ENCODE measurements around the gene GDF10.
A peak's percentile ranks its signal among the peaks of the same experiment; 100 is the strongest.

Gene GDF10

DNA sequence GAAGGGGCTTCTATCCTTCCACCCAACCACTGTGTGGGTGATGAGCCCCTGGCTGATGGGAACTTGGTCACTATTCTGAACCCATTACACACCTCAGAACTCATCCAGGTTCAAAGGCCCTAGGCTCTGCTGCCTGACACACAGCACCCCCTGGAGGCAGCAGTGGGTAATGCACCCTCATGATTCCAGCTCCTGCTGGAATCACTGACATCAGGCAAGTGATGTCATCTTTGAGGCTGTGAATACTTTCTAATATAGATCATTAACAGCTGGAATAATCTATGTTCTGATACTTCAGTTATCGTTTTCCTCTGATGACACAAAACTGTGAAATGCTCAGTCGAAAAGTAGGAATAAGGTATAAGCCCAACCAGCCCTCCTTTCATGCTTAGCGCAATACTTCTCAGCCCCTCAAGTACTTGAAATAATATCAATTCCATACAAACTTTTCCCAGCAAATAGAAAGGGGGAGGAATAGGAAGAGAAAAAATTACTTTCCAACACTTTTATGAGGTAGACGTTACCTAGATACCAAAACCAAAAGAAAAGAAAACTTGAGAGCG, 40.7 kb downstream of the GDF10 start:
- Histone ChIP-seq H2AFZ (ENCODE audit: low read length) (no peak overlapping the region), H3K9me3 (ENCODE audit: insufficient read depth, low read depth, low read length) (no peaks in the 10 kb centered on the region), H3K4me1 (ENCODE audit: insufficient read depth, low read length, poor library complexity, severe bottlenecking) (no peaks in the 10 kb centered on the region), H3F3A (ENCODE audit: low read depth) (no peaks in the 10 kb centered on the region), H3K4me2 (ENCODE audit: low read depth, low read length, poor library complexity, severe bottlenecking) (no peak overlapping the region), H3K79me2 (ENCODE audit: insufficient read depth, low read length) (no peaks in the 10 kb centered on the region), H3K4me3 (ENCODE audit: low read length, poor library complexity, severe bottlenecking) (no peak overlapping the region), H4K20me1 (ENCODE audit: insufficient read depth, low read length, poor library complexity, severe bottlenecking) (no peaks in the 10 kb centered on the region), H3K36me3 (ENCODE audit: insufficient read depth, low read length) (no peaks in the 10 kb centered on the region), H3K27me3 (ENCODE audit: insufficient read depth, low read length, poor library complexity, severe bottlenecking) (no peaks in the 10 kb centered on the region), H3K9ac (ENCODE audit: low read depth, low read length, poor library complexity, severe bottlenecking) (no peak overlapping the region), H3K9me2 (replicated peaks; ENCODE audit: low read depth, low read length) (no peaks in the 10 kb centered on the region)
- TF ChIP-seq, protein P1, sequence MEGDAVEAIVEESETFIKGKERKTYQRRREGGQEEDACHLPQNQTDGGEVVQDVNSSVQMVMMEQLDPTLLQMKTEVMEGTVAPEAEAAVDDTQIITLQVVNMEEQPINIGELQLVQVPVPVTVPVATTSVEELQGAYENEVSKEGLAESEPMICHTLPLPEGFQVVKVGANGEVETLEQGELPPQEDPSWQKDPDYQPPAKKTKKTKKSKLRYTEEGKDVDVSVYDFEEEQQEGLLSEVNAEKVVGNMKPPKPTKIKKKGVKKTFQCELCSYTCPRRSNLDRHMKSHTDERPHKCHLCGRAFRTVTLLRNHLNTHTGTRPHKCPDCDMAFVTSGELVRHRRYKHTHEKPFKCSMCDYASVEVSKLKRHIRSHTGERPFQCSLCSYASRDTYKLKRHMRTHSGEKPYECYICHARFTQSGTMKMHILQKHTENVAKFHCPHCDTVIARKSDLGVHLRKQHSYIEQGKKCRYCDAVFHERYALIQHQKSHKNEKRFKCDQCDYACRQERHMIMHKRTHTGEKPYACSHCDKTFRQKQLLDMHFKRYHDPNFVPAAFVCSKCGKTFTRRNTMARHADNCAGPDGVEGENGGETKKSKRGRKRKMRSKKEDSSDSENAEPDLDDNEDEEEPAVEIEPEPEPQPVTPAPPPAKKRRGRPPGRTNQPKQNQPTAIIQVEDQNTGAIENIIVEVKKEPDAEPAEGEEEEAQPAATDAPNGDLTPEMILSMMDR (conservative IDR thresholded peaks at IDR 0.05; ENCODE audit: low read length) = peak; percentile 99
- TF ChIP-seq EZH2phosphoT487 (IDR thresholded peaks at IDR 0.05; ENCODE audit: borderline replicate concordance) = no peak

DNA sequence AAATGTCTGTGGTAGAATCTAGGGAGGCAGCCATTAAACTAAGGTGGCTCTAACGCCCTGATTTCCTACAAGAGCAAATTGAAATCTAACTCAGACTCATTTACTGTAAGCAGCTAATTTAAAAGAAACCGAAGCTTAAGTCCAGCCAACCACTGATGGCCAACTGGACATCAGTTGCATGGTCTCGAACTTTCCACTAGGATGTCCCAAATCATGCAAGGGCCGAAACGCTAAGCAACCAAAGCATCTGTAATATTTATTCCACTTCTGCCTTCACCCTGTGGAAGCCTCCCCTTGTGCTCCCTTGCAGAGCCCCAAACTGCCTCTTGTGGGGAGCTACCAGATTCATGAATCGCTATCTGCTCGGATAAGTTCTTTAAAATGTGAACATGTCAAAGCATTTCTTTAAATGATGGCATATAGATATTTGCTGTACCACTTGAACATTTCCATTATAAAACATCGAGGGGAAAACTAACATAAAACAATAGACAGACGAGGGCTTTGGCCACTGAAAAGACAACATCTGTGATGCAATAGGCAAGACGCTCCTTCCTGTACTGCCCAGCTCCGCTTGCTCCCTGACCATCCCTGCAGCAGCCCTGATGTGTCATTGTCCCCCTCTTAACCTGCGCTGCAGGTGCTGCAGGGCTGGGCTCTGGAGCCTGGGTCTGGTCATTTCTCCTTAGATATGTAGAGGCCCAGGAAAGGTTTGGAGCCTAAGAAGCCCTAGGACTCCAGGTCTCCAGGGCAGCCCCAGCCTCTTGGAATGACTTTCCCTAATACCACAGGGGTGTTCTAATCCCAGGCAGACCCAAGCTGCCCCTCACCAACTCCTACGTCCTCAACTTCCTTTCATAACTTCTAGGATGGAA, 45.2 kb downstream of the GDF10 start:
- no peak for TF ChIP-seq EZH2phosphoT487 (IDR thresholded peaks at IDR 0.05; ENCODE audit: borderline replicate concordance)
- TF ChIP-seq, protein P1 (conservative IDR thresholded peaks at IDR 0.05; ENCODE audit: low read length) = no peak
- Histone ChIP-seq H4K20me1 (ENCODE audit: insufficient read depth, low read length, poor library complexity, severe bottlenecking) (no peaks in the 10 kb centered on the region), H3K27me3 (ENCODE audit: insufficient read depth, low read length, poor library complexity, severe bottlenecking) (no peaks in the 10 kb centered on the region), H3K9ac (ENCODE audit: low read depth, low read length, poor library complexity, severe bottlenecking) (no peak overlapping the region), H3K4me1 (ENCODE audit: insufficient read depth, low read length, poor library complexity, severe bottlenecking) (no peaks in the 10 kb centered on the region), H3K36me3 (ENCODE audit: insufficient read depth, low read length) (no peaks in the 10 kb centered on the region), H3F3A (ENCODE audit: low read depth) (no peaks in the 10 kb centered on the region), H3K79me2 (ENCODE audit: insufficient read depth, low read length) (no peaks in the 10 kb centered on the region), H2AFZ (ENCODE audit: low read length) (no peak overlapping the region; the same call in 1 of the 2 replicates), H3K9me2 (replicated peaks; ENCODE audit: low read depth, low read length) (no peaks in the 10 kb centered on the region), H3K4me2 (ENCODE audit: low read depth, low read length, poor library complexity, severe bottlenecking) (no peak overlapping the region), H3K9me3 (ENCODE audit: insufficient read depth, low read depth, low read length) (no peaks in the 10 kb centered on the region), H3K4me3 (ENCODE audit: low read length, poor library complexity, severe bottlenecking) (no peak overlapping the region)

DNA sequence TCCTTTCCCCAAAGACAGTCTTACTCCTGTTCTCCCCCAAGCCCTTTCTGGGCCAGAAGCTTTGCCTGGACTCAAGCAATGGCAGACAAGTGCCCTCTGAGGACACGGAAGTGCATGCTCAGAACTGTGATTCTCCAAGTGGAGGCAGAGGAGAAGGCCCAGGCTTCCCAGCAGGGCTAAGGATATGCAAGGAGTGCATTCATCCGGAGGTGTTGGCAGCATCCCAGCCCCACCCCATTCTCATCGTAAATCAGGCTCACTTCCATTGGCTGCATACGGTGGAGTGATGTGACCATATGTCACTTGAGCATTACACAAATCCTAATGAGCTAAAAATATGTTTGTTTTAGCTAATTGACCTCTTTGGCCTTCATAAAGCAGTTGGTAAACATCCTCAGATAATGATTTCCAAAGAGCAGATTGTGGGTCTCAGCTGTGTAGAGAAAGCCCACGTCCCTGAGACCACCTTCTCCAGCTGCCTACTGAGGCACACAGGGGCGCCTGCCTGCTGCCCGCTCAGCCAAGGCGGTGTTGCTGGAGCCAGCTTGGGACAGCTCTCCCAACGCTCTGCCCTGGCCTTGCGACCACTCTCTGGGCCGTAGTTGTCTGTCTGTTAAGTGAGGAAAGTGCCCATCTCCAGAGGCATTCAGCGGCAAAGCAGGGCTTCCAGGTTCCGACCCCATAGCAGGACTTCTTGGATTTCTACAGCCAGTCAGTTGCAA, 46.7 kb downstream of the GDF10 start:
- Histone ChIP-seq H3K9me2 (replicated peaks; ENCODE audit: low read depth, low read length) (no peaks in the 10 kb centered on the region), H3K4me2 (ENCODE audit: low read depth, low read length, poor library complexity, severe bottlenecking) (no peak overlapping the region), H4K20me1 (ENCODE audit: insufficient read depth, low read length, poor library complexity, severe bottlenecking) (no peaks in the 10 kb centered on the region), H3K27me3 (ENCODE audit: insufficient read depth, low read length, poor library complexity, severe bottlenecking) (no peaks in the 10 kb centered on the region), H3K4me3 (ENCODE audit: low read length, poor library complexity, severe bottlenecking) (no peak overlapping the region), H3F3A (ENCODE audit: low read depth) (no peaks in the 10 kb centered on the region), H3K9ac (ENCODE audit: low read depth, low read length, poor library complexity, severe bottlenecking) (no peak overlapping the region), H3K79me2 (ENCODE audit: insufficient read depth, low read length) (no peaks in the 10 kb centered on the region), H3K4me1 (ENCODE audit: insufficient read depth, low read length, poor library complexity, severe bottlenecking) (no peaks in the 10 kb centered on the region), H2AFZ (ENCODE audit: low read length) (no peak overlapping the region), H3K9me3 (ENCODE audit: insufficient read depth, low read depth, low read length) (no peaks in the 10 kb centered on the region), H3K36me3 (ENCODE audit: insufficient read depth, low read length) (no peaks in the 10 kb centered on the region)
- TF ChIP-seq EZH2phosphoT487 (IDR thresholded peaks at IDR 0.05; ENCODE audit: borderline replicate concordance) = no peak
- TF ChIP-seq, protein P1 (conservative IDR thresholded peaks at IDR 0.05; ENCODE audit: low read length) = no peak
